GM21619 (cell line): Measurements from ENCODE around the gene MYO16.

Experiments
- ATAC-seq: cut with Tn5 transposase; IDR thresholded peaks from one replicate; pipeline ENCODE4 v1.9.1; 2021; ENCODE audit not compliant: unreplicated experiment

Gene MYO16

GRCh38 chr13:108789476-108789875, 160.1 kb downstream of the MYO16 start:
- ATAC-seq: no peak

- no peak for ATAC-seq
These were observed 166.4 kb downstream of the MYO16 start for GRCh38 chr13:108795841-108796240.

GRCh38 chr13:108797354-108797753, 167.9 kb downstream of the MYO16 start:
- no peak for ATAC-seq

- ATAC-seq: no peak
These were observed 178.4 kb downstream of the MYO16 start for GRCh38 chr13:108807841-108808240.

GRCh38 chr13:108812165-108812564, 182.8 kb downstream of the MYO16 start:
- no peak for ATAC-seq

- no peak for ATAC-seq
These were observed 183.2 kb downstream of the MYO16 start for GRCh38 chr13:108812661-108813060.

- ATAC-seq: no peak
These were observed 184.3 kb downstream of the MYO16 start for GRCh38 chr13:108813587-108814170.

GRCh38 chr13:108816375-108816774, 187.0 kb downstream of the MYO16 start:
- no peak for ATAC-seq

GRCh38 chr13:108827646-108828045, 198.2 kb downstream of the MYO16 start:
- no peak for ATAC-seq

GRCh38 chr13:108828086-108828815, 198.8 kb downstream of the MYO16 start:
- ATAC-seq: no peak

GRCh38 chr13:108830916-108831315, 201.5 kb downstream of the MYO16 start:
- no peak for ATAC-seq

- ATAC-seq: no peak
These were observed 204.1 kb downstream of the MYO16 start for GRCh38 chr13:108833531-108833930.

- no peak for ATAC-seq
These were observed 204.8 kb downstream of the MYO16 start for GRCh38 chr13:108834193-108834592.

- no peak for ATAC-seq
These were observed 205.7 kb downstream of the MYO16 start for GRCh38 chr13:108835083-108835482.

GRCh38 chr13:108850691-108851090, 221.3 kb downstream of the MYO16 start:
- no peak for ATAC-seq

GRCh38 chr13:108851660-108852059, 222.2 kb downstream of the MYO16 start:
- no peak for ATAC-seq

GRCh38 chr13:108853031-108853430, 223.6 kb downstream of the MYO16 start:
- no peak for ATAC-seq

- peak; percentile 76 for ATAC-seq
These were observed 226.5 kb downstream of the MYO16 start for GRCh38 chr13:108855737-108856387.

GRCh38 chr13:108858676-108859075, 229.3 kb downstream of the MYO16 start:
- ATAC-seq: no peak

- no peak for ATAC-seq
These were observed 230.0 kb downstream of the MYO16 start for GRCh38 chr13:108859197-108860012.

- ATAC-seq: no peak
These were observed 231.0 kb downstream of the MYO16 start for GRCh38 chr13:108860418-108860817.
